HG03097 (cell line): ENCODE measurements around the gene CST8.

Experiments
- ATAC-seq: cut with Tn5 transposase; IDR thresholded peaks from one replicate; pipeline ENCODE4 v1.9.1; 2021; ENCODE audit not compliant: unreplicated experiment, low FRiP score

The CST8 gene

DNA sequence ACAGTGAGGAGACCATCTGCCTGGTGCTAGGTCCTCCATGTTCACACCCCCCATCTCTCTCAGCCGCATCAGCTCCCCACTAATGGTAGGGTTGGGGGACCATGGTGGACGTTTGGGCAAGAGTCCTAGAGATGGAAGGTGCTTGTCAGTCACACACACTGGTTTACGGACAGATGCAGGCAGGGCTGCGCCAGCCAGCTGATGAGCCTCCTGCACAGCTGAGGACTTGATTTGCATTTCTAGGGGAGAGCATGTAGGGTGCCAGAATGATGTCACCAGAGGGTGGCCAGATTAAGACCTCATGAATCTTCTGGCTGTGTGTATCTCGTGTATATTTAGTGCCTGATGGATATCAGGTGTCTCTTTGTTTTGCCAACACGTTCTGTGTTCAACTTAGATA lies 28.6 kb downstream of the CST8 start:
- ATAC-seq: no peak

DNA sequence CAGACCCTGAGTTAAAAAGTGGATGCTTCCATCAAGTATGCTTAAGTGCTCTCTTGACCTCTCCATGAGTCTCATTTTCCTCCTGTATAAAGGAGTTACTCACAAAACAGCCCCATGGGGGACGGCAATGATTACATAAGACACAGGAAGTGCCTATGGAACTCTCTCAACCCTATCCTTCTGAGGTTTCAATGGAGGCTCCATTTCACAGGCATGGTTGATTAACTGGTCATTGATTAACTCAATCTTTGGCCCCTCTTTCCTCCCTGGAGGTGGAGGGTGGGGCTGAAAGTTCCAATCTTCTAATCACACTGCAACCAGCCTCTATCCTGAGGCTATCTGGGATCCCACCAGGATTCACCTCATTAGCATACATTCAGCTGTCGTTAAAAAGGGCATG lies 29.3 kb downstream of the CST8 start:
- no peak for ATAC-seq

GRCh38 chr20:23524146-23524545 lies 33.2 kb downstream of the CST8 start:
- no peak for ATAC-seq

DNA sequence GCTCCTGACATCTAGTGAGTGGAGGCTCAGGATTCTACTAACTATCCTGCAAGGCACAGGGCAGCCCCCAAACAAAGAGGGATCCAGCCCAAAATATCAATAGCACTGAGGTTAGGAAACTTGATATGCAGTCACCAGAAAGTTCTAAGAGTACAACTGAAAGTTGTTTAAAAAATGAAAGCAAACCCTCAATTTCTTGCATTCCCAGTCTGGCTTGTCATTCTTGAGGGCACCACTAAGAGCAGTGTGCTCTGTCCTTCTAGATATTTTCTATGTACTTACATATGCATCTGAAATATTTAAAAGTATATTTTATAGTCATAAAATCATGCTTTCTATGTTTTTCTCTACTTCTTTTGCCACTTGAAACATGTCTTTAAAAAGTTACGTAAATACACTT lies 35.9 kb downstream of the CST8 start:
- no peak for ATAC-seq

GRCh38 chr20:23528867-23529431 lies 38.0 kb downstream of the CST8 start:
- no peak for ATAC-seq

GRCh38 chr20:23530937-23531567 lies 40.1 kb downstream of the CST8 start:
- ATAC-seq: no peak

DNA sequence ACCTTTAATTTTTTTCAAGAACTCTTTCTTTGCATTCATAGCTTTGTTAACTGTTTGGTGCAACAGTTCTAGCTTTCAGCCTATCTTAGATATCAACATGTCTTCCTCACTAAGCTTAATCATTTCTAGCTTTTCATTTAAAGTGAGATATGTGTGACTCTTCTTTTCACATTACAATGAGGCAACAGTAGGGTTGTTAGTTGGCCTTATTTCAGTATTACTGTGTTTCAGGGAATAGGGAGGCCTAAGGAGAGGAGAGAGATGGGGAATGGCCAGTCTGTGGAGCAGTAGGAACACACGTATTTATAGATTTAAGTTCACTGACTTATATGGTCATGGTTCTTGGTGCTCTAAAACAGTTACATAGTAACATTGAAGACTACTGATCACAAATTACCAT lies 41.6 kb downstream of the CST8 start:
- no peak for ATAC-seq

DNA sequence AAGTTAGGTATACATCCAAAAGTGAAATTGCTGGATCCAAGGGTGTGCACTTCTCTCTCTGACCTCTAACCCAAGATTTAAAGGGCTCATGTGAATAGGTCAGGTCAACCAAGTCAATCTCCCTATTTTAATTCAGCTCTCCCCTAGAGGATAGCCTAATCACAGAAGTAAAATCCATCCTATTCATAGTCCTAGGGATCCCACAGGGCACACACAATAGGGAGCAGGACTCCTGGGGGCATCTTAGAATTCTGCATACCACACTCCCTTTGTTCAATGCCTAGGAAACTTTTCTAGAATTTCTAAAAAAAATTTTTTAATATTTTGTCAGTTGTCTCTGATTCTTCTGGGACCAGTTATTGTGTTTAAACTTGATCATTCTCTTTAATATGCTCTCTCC lies 42.2 kb downstream of the CST8 start:
- ATAC-seq: no peak

DNA sequence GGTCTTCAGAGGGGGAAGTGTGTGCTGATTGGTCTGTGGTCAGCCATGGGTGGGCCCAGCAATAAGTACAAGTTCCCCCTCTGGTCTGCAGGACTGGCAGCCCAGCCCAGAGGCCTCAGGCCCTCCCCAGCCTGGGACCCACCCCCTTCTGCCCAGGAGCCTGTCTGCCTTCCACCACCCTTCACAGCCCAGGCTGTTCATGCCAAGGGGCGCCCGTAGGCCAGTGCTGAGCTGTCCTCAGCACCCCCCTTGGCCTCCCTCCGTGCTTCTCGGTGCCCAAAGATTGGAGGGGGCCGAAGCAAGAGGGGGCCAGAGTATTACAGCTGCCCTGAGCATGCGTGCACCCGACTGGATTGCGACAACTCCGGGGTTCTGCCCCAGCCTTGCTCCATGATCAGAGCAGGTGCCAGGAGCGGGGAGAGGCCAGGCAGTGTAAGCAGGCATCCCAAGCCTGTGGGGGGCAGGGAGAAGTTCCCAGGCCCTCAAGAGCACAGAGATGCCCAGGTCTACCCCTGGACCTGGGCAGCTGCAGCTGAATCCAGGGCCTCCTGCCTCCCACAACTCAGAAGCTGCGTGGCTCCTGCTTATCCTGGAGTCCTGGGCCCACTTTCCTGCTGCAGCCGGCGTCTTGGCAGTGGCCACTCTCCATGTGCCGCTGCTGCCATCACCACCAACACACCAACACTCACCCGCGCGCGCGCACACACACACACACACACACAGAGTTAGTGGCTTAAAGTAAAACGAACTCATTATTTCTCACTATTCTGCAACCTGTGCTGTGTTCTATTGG lies 44.1 kb downstream of the CST8 start:
- no peak for ATAC-seq

GRCh38 chr20:23536328-23536974 lies 45.5 kb downstream of the CST8 start:
- ATAC-seq: no peak

- no peak for ATAC-seq
Measured at GRCh38 chr20:23537030-23537429, 46.1 kb downstream of the CST8 start.

GRCh38 chr20:23540624-23541023 lies 49.7 kb downstream of the CST8 start:
- ATAC-seq: no peak

GRCh38 chr20:23541330-23541729 lies 50.4 kb downstream of the CST8 start:
- ATAC-seq: no peak

DNA sequence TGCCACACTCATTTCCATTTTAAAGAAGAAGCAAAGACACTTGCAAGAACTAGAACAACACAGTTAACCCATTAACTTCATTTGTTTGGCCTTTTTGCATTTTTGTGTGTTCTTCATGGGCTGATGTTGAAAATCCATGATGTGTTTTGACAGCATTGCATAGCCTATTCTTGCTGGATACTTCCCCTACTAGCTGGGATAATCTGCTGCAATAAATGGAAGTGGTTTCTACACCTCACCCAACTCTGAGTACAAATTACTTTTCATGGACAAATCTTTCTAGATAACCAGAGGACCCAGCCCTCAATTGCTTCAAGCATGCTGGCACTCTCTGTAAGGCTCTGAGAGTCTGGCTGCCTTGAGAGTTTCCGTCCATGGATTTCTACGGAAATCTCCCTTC lies 50.9 kb downstream of the CST8 start:
- ATAC-seq: no peak

DNA sequence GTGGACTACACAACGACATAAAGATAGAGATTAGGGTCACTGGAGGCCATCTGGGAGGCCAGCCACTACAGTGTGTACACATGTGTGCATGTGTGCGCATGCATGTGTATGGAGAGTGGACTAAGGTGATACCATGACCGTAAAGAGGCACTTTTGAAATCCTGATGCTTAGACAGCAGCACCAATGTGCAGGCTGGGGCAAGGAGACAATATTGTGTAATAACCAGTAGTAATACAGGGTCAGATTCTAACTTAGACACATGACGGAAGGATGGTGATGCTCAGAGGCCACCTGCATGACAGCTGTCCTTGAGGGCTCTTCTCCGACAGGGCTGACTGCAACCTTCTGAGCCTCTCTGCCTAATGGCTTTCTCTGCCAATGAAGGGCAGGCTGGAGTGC lies 51.9 kb downstream of the CST8 start:
- no peak for ATAC-seq

- no peak for ATAC-seq
Measured at GRCh38 chr20:23544133-23544532, 53.2 kb downstream of the CST8 start.
